Measurements from ENCODE around the gene RAB11FIP5. TPM values are rescaled to one million over a fixed set of nuclear protein-coding genes. Genes with fewer than 3 reads are reported as not detected.

RAB11FIP5 gene
- total and polyA plus RNA-seq, 2 experiments from 2014 or later = 4.4 to 16.6 TPM

DNA sequence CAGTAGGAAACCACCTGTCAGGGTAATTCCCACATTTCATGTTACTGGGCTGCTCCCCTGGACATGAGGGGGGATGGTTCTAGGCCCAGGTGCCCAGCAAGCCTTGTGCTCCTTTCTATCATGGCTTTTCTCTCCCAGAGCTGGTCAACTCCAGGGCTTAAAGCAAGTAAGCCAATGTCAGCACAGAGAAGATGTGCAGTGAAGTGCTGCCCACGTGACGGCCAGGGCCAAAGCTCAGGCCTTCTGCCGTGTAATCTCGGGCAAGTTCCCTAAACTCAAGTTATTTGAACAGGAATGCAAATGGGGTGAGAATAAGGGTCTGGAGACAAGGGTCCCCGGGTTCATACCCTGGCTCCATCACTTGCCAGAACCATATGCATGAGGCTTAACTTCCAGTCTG is 57.8 kb downstream of the RAB11FIP5 start (continued):
- TF ChIP-seq, protein P1, sequence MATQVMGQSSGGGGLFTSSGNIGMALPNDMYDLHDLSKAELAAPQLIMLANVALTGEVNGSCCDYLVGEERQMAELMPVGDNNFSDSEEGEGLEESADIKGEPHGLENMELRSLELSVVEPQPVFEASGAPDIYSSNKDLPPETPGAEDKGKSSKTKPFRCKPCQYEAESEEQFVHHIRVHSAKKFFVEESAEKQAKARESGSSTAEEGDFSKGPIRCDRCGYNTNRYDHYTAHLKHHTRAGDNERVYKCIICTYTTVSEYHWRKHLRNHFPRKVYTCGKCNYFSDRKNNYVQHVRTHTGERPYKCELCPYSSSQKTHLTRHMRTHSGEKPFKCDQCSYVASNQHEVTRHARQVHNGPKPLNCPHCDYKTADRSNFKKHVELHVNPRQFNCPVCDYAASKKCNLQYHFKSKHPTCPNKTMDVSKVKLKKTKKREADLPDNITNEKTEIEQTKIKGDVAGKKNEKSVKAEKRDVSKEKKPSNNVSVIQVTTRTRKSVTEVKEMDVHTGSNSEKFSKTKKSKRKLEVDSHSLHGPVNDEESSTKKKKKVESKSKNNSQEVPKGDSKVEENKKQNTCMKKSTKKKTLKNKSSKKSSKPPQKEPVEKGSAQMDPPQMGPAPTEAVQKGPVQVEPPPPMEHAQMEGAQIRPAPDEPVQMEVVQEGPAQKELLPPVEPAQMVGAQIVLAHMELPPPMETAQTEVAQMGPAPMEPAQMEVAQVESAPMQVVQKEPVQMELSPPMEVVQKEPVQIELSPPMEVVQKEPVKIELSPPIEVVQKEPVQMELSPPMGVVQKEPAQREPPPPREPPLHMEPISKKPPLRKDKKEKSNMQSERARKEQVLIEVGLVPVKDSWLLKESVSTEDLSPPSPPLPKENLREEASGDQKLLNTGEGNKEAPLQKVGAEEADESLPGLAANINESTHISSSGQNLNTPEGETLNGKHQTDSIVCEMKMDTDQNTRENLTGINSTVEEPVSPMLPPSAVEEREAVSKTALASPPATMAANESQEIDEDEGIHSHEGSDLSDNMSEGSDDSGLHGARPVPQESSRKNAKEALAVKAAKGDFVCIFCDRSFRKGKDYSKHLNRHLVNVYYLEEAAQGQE (IDR thresholded peaks at IDR 0.05; ENCODE audit: unreplicated experiment) = no peak

DNA sequence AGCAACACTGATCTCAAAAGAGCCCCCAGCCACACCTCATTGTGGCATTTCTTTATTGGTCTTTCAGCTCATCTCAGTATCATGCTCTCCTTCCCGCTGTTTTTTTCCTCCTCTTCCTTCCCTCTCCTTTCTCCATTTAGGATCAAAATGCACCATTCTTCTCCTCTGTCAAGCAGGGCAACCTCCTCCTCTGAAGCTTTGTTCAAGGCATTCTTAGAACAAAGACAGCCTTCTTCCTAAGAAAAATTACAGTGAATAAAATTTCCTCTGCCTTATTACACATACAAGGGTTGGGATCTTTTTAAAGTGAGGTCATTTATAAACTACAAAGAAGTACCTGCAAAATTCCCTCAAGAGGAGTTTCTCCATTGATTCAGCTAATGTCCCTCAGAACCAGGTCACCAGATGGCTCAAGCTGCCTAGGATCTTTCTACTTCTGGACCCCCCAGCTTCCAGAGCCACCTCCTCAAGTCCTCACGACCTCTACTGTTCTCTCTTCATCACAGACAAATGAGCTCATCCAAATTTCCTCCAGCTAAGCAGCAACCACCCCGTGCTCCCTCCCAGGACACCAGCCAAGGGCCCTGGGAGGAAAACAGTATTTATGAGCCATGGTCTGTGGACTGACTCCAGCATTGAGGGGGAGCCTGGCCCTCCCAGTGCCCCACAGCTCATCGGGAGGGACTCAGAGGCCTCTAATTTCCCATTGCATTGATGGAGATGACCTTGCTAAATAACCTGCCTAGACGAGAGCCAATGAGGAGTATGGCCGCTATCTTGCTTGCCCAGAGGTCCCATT is 59.2 kb downstream of the RAB11FIP5 start:
- H3K36me3 ChIP-seq (ENCODE audit: insufficient read depth) = peaks cover 13% of the 10 kb centered on the region; the same call in 1 of the 2 replicates
- H3K4me3 ChIP-seq = no peak overlapping the region
- ATAC-seq (no peak), DNase-seq (ENCODE audit: low spot score) (no peak)
- H3F3A ChIP-seq (replicated peaks; ENCODE audit: low read depth) = no peaks in the 10 kb centered on the region
- H2AFZ ChIP-seq = no peak overlapping the region
- Mint-ChIP-seq H3K27me3 (ENCODE audit: insufficient read depth, low read depth, poor library complexity) (peaks cover 5% of the 10 kb centered on the region), H3K4me1 (peaks cover 17% of the 10 kb centered on the region), H3K9me3 (peaks cover 14% of the 10 kb centered on the region), H3K27ac (no peak overlapping the region), H3K36me3 (ENCODE audit: low read depth) (peaks cover 41% of the 10 kb centered on the region), H3K4me3 (no peak overlapping the region)
- no peaks in the 10 kb centered on the region for H3K27me3 ChIP-seq (ENCODE audit: insufficient read depth)
- H3K27ac ChIP-seq (ENCODE audit: low read depth) = no peak overlapping the region
- no peaks in the 10 kb centered on the region for H3K9me2 ChIP-seq (ENCODE audit: insufficient read depth)
- 0 out of 2 replicates have a peak, but pooled peaks cover 5% of the 10 kb centered on the region for H3K79me2 ChIP-seq (replicated peaks; ENCODE audit: insufficient read depth)
- no peak overlapping the region for H3K4me2 ChIP-seq
- H3K4me1 ChIP-seq (ENCODE audit: insufficient read depth) = peaks cover 10% of the 10 kb centered on the region; the same call in 1 of the 2 replicates
- peaks cover 7% of the 10 kb centered on the region for H4K20me1 ChIP-seq (replicated peaks; ENCODE audit: insufficient read depth)
- TF ChIP-seq, protein P2, sequence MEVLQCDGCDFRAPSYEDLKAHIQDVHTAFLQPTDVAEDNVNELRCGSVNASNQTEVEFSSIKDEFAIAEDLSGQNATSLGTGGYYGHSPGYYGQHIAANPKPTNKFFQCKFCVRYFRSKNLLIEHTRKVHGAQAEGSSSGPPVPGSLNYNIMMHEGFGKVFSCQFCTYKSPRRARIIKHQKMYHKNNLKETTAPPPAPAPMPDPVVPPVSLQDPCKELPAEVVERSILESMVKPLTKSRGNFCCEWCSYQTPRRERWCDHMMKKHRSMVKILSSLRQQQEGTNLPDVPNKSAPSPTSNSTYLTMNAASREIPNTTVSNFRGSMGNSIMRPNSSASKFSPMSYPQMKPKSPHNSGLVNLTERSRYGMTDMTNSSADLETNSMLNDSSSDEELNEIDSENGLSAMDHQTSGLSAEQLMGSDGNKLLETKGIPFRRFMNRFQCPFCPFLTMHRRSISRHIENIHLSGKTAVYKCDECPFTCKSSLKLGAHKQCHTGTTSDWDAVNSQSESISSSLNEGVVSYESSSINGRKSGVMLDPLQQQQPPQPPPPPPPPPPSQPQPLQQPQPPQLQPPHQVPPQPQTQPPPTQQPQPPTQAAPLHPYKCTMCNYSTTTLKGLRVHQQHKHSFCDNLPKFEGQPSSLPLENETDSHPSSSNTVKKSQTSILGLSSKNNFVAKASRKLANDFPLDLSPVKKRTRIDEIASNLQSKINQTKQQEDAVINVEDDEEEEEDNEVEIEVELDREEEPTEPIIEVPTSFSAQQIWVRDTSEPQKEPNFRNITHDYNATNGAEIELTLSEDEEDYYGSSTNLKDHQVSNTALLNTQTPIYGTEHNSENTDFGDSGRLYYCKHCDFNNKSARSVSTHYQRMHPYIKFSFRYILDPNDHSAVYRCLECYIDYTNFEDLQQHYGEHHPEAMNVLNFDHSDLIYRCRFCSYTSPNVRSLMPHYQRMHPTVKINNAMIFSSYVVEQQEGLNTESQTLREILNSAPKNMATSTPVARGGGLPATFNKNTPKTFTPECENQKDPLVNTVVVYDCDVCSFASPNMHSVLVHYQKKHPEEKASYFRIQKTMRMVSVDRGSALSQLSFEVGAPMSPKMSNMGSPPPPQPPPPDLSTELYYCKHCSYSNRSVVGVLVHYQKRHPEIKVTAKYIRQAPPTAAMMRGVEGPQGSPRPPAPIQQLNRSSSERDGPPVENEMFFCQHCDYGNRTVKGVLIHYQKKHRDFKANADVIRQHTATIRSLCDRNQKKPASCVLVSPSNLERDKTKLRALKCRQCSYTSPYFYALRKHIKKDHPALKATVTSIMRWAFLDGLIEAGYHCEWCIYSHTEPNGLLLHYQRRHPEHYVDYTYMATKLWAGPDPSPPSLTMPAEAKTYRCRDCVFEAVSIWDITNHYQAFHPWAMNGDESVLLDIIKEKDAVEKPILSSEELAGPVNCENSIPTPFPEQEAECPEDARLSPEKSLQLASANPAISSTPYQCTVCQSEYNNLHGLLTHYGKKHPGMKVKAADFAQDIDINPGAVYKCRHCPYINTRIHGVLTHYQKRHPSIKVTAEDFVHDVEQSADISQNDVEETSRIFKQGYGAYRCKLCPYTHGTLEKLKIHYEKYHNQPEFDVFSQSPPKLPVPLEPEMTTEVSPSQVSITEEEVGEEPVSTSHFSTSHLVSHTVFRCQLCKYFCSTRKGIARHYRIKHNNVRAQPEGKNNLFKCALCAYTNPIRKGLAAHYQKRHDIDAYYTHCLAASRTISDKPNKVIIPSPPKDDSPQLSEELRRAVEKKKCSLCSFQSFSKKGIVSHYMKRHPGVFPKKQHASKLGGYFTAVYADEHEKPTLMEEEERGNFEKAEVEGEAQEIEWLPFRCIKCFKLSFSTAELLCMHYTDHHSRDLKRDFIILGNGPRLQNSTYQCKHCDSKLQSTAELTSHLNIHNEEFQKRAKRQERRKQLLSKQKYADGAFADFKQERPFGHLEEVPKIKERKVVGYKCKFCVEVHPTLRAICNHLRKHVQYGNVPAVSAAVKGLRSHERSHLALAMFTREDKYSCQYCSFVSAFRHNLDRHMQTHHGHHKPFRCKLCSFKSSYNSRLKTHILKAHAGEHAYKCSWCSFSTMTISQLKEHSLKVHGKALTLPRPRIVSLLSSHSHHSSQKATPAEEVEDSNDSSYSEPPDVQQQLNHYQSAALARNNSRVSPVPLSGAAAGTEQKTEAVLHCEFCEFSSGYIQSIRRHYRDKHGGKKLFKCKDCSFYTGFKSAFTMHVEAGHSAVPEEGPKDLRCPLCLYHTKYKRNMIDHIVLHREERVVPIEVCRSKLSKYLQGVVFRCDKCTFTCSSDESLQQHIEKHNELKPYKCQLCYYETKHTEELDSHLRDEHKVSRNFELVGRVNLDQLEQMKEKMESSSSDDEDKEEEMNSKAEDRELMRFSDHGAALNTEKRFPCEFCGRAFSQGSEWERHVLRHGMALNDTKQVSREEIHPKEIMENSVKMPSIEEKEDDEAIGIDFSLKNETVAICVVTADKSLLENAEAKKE (CRISPR knock-in tag; IDR thresholded peaks at IDR 0.05) = no peak
- TF ChIP-seq ZNF331 (CRISPR knock-in tag; IDR thresholded peaks at IDR 0.05; ENCODE audit: low read depth) = no peak
- TF ChIP-seq EZH2phosphoT487 (IDR thresholded peaks at IDR 0.05; ENCODE audit: unreplicated experiment) = no peak
- no peak for TF ChIP-seq ZNF114 (CRISPR knock-in tag; IDR thresholded peaks at IDR 0.05)
- no peak for TF ChIP-seq NANOG (IDR thresholded peaks at IDR 0.05; ENCODE audit: borderline replicate concordance)
- TF ChIP-seq STAT1 (IDR thresholded peaks at IDR 0.05; ENCODE audit: unreplicated experiment) = no peak
- no peak for TF ChIP-seq EZH2 (IDR thresholded peaks at IDR 0.05; ENCODE audit: low read depth, unreplicated experiment)
- TF ChIP-seq, protein P1 (IDR thresholded peaks at IDR 0.05; ENCODE audit: unreplicated experiment) = no peak
- TF ChIP-seq, protein P3, sequence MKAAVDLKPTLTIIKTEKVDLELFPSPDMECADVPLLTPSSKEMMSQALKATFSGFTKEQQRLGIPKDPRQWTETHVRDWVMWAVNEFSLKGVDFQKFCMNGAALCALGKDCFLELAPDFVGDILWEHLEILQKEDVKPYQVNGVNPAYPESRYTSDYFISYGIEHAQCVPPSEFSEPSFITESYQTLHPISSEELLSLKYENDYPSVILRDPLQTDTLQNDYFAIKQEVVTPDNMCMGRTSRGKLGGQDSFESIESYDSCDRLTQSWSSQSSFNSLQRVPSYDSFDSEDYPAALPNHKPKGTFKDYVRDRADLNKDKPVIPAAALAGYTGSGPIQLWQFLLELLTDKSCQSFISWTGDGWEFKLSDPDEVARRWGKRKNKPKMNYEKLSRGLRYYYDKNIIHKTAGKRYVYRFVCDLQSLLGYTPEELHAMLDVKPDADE (IDR thresholded peaks at IDR 0.05) = no peak
